ENCODE measurements around the gene COQ6. TPM values are rescaled to one million over a fixed set of nuclear protein-coding genes. Genes with fewer than 3 reads are reported as not detected.

COQ6 gene
- total and polyA plus RNA-seq, 2 of the 8 experiments (the other 6 are each of a cell fraction or from before 2014, with no cell fraction given): 9.5 to 15.5 TPM

DNA sequence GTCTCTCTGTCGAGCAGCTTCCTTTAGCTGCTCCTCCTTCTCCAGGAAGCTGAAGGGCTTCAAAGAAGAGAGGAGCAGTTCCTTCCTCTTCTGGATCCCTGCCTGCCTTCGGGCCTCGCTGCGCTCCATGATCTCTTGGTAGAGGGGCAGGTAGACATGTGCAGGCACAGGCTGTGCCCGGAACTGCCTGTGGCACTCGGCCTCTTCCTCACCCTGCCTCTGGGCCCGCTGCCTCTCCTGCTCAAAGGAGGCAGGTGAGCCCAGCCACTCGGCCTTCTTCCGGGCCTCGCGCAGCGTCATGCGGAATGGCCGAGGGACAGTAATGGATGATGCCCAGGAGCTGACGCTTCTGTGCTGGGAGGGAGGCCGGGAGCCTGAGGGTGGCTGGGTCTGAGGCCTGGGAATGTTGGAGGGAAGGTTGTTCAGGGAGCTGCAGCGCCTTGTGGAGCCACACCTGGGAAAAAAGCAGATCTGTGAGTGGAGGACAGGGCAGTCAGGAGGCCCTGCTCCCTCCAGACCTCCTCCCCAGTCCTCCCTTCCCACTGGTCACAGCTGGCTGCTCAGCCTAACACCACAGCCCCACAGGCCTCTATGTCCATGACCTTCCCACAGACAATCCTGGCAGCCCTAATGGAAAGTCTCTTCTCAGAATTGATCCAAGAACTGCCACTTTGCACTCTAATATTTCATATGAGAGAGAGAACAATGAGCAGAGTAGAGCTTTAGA is 5.5 kb upstream of the COQ6 start:
- Histone ChIP-seq H4K8ac (ENCODE audit: extremely low read depth, insufficient read depth, low read length) (peak overlapping the region; percentile 57; the same call in 1 of the 2 replicates), H3K14ac (ENCODE audit: insufficient read length) (no peak overlapping the region), H3K79me1 (ENCODE audit: low read depth, low read length) (no peaks in the 10 kb centered on the region), H3K4me3 (ENCODE audit: extremely low read depth in 1 of 4, insufficient read depth in 2 of 4, low read depth in 3 of 4, low read length in 4 of 4) (no peak overlapping the region), H3K36me3 (ENCODE audit: control insufficient read depth in 2 of 4, insufficient read depth in 4 of 4, low read length in 3 of 4) (no peaks in the 10 kb centered on the region), H3K27ac (ENCODE audit: low read depth, low read length) (no peak overlapping the region), H3K9ac (replicated peaks in 1 of 4; ENCODE audit: extremely low read depth in 1 of 4, low read depth in 3 of 4, low read length in 3 of 4) (no peak overlapping the region), H3K4me2 (ENCODE audit: insufficient read depth in 1 of 2, low read depth in 2 of 2, low read length in 2 of 2) (no peak overlapping the region), H3K79me2 (ENCODE audit: control insufficient read depth in 1 of 2, insufficient read depth in 2 of 2, low read length in 2 of 2) (no peaks in the 10 kb centered on the region), H3K9me3 (ENCODE audit: insufficient read depth in 2 of 2, low read depth in 1 of 2, low read length in 1 of 2) (no peaks in the 10 kb centered on the region), H4K20me1 (replicated peaks in 1 of 2; ENCODE audit: control insufficient read depth in 1 of 2, insufficient read depth in 2 of 2, low read length in 2 of 2) (no peaks in the 10 kb centered on the region), H2BK20ac (ENCODE audit: low read length) (no peak overlapping the region), H2AFZ (ENCODE audit: low read length) (no peak overlapping the region), H2BK5ac (ENCODE audit: low read depth, low read length) (no peak overlapping the region), H3K4me1 (replicated peaks in 1 of 4; ENCODE audit: control insufficient read depth in 3 of 4, insufficient read depth in 4 of 4, low read length in 3 of 4) (no peaks in the 10 kb centered on the region), H2BK12ac (ENCODE audit: low read depth, low read length) (no peak overlapping the region), H3K56ac (replicated peaks; ENCODE audit: insufficient read length, low read depth, low read length) (no peak overlapping the region), H3K23ac (ENCODE audit: insufficient read length) (no peak overlapping the region), H3K23me2 (ENCODE audit: low read depth, low read length) (no peaks in the 10 kb centered on the region), H4K5ac (ENCODE audit: insufficient read length, low read depth, low read length) (no peak overlapping the region), H3K4ac (replicated peaks; ENCODE audit: insufficient read length, low read depth, low read length) (no peak overlapping the region), H2BK15ac (ENCODE audit: low read length) (no peak overlapping the region), H3K18ac (ENCODE audit: extremely low read depth, low read length) (no peak overlapping the region), H4K91ac (replicated peaks; ENCODE audit: insufficient read length, low read length) (no peak overlapping the region), H3K27me3 (replicated peaks in 1 of 4; ENCODE audit: control insufficient read depth in 3 of 4, extremely low read depth in 1 of 4, insufficient read depth in 3 of 4, low read length in 3 of 4) (no peaks in the 10 kb centered on the region), H2BK120ac (replicated peaks; ENCODE audit: low read depth, low read length) (no peak overlapping the region), H2AK5ac (ENCODE audit: low read depth, low read length) (no peak overlapping the region)
- ChIA-PET CTCF (ENCODE audit: partially characterized antibody) (interaction anchor here (0.6 to 2.3 kb wide), 3 partner anchors 9 to 153 kb away, joined by 3 to 12 read pairs (median 4); no protein-coding TSS in a partner anchor), POLR2A (ENCODE audit: partially characterized antibody) (no interaction called here)
- DNase-seq (ENCODE audit: low read depth in 1 of 2, low spot score in 2 of 2): no peak
- FAIRE-seq: no peak
- 94% methylated on average over 16 of the region's 17 CpGs; no CpG with 5 or more reads in 1 of the 2 experiments for WGBS, 2 experiments (ENCODE audit: extremely low coverage in 1 of 2, insufficient coverage in 1 of 2, insufficient read length in 1 of 2, insufficient replicate concordance in 2 of 2, low coverage in 1 of 2, low lambda C conversion rate in 2 of 2, missing lambda C conversion rate in 1 of 2)
- no peak for TF ChIP-seq SRF (IDR thresholded peaks at IDR 0.05; ENCODE audit: low read depth, low read length)
- TF ChIP-seq, protein P1, sequence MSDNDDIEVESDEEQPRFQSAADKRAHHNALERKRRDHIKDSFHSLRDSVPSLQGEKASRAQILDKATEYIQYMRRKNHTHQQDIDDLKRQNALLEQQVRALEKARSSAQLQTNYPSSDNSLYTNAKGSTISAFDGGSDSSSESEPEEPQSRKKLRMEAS (IDR thresholded peaks at IDR 0.05): no peak
- no peak for TF ChIP-seq GTF2F1 (IDR thresholded peaks at IDR 0.05; ENCODE audit: borderline replicate concordance, low read depth, low read length)
- TF ChIP-seq CREB1 (IDR thresholded peaks at IDR 0.05): no peak
- TF ChIP-seq TAF7 (optimal IDR thresholded peaks at IDR 0.05; ENCODE audit: borderline replicate concordance, low read depth, low read length): no peak
- TF ChIP-seq TBP (IDR thresholded peaks at IDR 0.05; ENCODE audit: low read depth, low read length): no peak
- no peak for TF ChIP-seq CHD2 (IDR thresholded peaks at IDR 0.05; ENCODE audit: low read length)
- no peak for TF ChIP-seq ZNF274 (IDR thresholded peaks at IDR 0.05; ENCODE audit: borderline replicate concordance, extremely low read depth, low read length)
- no peak for TF ChIP-seq TEAD4 (IDR thresholded peaks at IDR 0.05; ENCODE audit: low read depth, low read length)
- no peak for TF ChIP-seq GABPA (IDR thresholded peaks at IDR 0.05; ENCODE audit: borderline replicate concordance, insufficient read depth, low read length)
- TF ChIP-seq KDM1A (IDR thresholded peaks at IDR 0.05; ENCODE audit: borderline replicate concordance, low read length): no peak
- no peak for TF ChIP-seq BACH1 (IDR thresholded peaks at IDR 0.05; ENCODE audit: low read length)
- no peak for TF ChIP-seq EGR1 (IDR thresholded peaks at IDR 0.05; ENCODE audit: borderline replicate concordance, low read depth, low read length)
- TF ChIP-seq SIN3A (conservative IDR thresholded peaks at IDR 0.05 in 1 of 2, IDR thresholded peaks at IDR 0.05 in 1 of 2; ENCODE audit: low read depth in 1 of 2, low read length in 2 of 2): no peak
